DMS53 (cell line): Measurements from ENCODE around the gene BSND.

Experiments used
- DNase-seq: peaks from one replicate; lab custom pipeline; 2025; lab: John Stamatoyannopoulos, UW

Gene BSND

DNA sequence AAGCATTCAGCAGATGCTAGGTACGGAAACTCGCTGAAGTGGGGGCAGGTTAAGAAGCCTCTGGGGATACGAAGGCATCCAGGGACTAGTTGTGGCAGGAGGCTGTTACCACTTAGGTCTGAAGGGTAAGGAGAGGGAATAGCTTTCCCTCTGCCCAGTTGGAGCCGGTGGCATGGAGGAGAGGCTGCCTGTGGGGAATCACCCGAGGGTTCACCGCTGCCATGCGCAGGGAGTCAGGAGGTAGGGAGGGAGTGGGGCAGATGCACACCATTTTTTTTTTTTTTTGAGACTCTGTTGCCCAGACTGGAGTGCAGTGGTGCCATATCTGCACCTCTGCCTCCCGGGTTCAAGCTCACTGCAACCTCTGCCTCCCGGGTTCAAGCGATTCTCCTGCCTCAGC is 46.7 kb downstream of the BSND start:
- no peak for DNase-seq

DNA sequence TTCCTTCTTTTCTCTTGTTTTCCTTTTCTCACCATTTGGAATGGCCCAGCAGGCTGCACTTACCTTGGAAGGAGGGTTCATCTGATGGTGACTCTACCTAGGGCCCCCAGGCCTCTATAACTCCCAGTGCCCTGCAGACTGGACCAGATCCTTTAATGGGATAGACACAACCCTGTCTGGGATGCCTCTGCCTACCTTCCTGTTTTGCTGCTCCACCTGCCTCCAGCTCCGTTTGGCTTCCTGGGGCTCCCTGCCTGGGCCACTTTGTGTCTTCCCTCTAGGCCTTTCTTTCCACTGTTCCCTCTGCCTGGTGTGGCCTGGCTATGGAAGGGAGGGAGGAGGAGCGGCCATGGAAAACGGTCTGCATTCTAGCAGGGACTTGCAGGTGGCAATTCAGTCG is 48.1 kb downstream of the BSND start:
- no peak for DNase-seq

DNA sequence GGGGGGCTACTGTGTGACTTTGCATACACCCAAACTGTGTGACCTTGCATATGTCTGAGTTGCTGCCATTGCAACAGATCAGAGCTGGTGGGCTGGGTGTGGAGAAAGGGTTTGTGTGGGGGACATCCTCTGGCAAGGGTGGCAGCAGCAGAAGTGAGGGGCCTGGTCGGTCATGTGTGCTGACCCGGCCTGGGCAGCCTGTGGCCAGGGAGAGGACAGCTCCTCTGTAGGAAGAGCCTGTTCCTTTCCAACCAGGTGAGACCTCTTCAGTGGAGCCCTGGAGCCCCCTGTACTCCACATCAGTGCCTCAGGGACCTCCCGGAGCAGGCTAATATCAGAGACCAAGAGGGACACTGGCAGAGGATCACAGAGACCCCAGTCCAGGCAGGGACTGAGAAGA is 48.9 kb downstream of the BSND start:
- DNase-seq: no peak

DNA sequence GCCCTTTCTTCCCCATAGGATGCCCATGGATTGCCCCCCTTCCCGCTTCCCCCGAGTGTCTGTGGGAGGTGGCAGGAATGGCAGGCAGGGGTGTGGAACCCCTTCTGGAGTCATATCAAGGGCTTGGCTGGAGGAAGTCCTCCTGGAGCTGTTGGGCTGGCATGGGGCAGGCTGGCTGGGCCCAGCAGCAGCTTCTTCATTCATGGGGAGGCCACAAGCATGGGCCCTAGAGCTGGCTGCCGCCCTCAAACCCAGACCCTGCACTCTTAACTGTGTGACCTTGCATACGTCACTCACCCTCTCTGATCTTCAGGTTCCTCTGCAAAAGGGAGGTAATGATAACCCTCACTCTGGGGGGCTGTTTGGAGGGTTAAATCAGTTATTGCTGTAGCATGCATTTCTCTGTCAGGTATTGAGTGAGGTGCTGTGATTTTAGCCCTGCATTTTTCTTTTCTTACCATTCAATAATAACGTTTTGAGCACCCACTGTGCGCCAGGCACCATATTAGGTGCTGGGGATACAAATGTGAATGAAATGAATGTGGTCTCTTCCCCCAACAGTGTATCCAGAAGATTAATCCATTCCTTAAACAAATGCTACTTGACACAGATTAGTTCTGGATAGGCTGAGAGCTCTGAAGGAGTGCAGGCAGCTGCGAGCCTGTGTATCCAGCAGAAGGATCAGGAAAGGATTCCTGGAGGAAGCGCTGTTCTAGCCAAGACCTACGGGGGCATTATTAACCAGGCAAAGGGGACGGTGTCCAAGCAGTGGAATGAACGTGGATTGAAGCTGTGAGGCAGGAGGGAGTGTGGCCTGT is 49.9 kb downstream of the BSND start:
- peak; percentile 35 for DNase-seq

DNA sequence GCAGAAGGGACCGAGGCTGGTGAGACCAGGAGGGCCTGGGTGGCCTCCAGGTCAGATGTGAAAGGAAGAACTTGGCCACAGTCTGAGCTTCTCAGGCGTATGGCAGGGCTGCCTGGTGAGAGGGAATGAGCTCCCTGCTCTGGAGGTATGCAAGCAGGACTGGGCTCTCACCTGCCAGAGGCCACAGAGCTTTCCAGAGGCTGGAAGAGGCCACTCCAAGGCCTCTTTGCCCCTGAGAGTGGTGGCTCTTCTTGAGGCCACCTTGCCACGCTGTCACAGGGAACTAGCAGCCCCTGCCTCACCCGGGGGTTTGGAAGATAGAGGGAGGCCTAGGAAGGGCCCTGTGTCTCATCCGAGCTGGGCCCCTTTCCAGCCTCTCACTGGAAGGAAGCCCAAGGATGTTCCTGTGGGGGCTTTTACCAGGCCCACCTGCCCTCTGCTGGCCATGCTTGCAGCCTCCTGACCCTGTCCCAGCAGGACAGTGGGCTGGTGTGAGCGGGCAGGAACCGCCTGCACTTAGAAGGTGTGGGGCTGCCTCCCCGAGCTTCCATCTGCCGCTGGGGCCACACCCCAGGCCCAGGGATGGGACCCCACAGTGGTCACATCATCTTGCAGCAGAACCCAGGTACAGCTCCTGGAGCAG is 50.7 kb downstream of the BSND start:
- DNase-seq: no peak

DNA sequence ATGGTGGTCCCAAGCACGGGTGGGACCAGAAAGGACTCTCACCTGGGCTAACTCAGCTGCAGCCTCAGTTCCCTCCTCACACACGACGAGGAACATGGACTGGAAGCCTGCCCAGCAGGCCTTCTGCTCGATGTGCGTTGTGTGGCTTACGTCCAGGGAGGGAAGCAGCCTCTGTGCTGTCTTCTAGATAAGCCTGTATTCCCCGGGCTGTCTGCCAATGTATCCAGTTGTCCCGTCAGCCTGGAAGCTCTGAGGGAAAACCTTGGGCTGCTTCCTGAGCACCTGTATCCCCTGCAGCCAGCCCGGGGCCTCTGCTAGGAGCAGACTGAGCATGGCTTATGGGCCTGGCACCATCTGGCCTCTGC is 51.2 kb downstream of the BSND start:
- no peak for DNase-seq

DNA sequence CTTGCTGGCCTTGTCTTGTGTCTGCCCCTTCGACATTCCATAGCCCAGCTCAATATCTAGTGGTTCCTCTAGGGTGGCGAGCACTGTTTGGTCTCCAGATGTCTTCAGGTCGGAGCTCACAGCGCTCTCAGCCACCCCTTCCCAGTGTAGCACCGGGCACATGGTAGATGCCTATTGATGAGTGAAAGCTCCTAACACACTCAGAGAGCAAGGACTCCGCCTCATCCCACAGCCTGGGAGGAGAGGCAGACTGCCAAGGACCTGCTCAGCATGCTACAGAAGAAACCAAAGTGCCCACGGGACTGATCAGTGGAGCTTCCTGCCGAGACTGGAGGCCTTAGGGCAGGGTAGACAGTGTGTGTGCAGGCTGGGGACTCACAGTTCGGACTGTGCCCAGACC is 51.5 kb downstream of the BSND start:
- no peak for DNase-seq

DNA sequence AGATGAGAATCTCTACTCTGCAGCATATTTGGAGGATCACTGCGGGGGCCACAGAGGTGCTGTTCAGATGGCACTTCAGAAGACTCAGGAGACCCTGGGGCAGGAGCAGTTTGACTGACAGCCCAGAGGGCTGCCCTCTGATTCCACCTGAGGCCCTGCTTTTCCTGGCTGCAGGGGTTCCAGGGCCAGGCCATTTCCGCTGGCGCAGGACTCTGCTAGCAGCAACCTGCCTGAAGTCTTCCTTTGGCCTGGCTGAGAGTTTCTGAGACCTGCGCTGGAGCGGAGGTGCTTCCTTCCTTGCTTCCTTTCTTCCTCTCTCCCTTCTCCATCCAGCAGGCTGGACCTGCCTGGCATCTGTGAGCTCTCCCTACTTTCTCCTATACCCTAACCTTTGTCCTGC is 52.4 kb downstream of the BSND start:
- no peak for DNase-seq

DNA sequence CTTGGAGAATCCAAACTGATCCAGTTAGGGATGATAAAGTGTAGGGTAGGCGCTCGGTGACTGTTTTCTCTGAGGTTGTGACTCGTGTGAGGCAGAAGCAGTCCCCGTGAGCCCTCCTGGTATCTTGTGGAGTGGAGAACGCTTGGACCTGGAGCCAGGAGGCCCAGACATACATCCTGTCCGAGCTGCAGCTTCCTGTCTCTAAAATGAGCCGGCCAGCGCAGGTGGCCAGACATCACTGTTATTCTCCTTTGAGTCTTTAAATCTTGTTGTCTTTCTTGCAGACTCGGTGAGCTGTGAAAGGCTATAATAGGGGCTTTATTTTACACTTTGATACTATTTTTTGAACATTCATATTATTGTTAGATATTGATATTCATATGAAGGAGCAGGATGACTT is 52.9 kb downstream of the BSND start:
- DNase-seq: no peak

DNA sequence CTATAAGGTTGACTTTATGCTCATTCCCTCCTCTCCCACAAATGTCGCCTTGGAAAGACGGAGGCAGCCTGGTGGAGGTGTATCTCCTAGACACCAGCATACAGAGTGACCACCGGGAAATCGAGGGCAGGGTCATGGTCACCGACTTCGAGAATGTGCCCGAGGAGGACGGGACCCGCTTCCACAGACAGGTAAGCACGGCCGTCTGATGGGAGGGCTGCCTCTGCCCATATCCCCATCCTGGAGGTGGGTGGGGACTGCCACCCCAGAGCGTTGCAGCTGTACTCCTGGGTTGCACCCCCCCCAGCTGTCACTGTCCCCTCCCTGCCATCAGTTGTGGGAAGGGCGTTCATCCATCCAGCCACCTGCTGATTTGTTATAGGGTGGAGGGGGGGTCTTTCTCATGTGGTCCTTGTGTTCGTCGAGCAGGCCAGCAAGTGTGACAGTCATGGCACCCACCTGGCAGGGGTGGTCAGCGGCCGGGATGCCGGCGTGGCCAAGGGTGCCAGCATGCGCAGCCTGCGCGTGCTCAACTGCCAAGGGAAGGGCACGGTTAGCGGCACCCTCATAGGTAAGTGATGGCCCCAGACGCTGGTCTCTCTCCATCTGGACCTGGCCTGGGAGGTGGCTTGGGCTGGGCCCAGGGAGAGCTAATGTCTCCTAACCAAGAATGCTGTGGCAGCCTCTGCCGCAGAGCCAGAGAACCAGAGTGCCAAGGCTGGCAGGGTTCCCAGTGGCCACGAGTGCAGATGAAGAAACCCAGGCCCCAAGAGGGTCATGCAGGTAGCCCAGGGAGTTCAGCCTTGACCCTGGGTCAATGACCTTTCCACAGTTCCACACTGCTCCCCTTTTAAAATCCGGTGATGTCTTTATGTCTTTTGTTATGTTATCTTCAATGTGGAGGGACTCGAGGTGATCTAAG is 53.7 kb downstream of the BSND start:
- DNase-seq: no peak

DNA sequence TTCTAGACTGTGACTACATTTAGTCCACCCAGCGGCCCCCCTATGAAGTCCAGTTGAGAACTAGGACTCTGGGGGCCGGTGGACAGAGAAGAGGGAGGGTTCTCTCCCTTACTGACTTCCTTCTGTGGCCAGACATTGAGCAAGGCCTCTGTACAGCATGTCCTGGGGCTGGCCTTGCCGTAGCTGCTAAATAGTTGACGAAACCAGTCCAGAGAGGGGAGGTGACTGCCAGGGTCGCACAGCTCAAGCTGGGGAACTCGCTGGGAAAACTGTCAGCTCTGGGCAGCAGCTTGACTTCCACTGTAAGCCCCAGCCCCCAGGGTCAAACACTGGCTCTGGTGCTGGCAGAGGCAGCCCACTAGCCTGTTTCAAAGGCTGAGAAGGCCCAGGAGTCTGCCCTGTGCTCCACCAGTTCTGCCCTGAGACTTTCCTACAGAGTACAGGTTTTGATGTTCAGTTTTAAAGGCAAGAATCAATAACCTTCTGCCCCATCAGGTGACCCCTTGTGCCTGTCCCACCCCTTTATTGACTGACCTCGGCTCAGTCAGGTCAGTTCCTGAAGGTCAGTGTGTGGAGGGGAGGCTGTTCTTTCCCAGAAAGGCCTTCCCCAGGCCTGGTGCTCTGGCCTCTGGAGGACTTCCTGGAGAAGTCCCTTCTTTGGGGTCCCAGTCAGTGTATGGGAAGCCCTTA is 54.7 kb downstream of the BSND start:
- DNase-seq: no peak

DNA sequence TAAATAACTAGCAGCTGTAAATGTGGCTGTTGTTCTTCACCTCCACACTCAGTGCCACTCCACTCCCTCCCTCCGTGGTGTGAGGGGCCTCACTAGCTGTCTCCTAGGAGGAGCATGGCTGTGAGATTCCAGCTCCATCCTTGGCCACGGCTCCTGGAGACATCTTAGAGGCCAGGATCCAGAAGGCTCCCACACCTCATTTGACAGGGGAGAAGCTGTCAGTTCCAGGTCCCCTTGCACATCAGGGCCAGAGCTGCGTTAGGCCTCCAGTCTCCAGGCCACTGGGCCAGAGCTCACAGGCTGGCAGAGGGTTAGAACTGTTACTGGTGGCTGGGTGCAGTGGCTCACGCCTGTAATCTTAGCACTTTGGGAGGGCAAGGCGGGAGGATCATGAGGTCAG is 55.7 kb downstream of the BSND start:
- DNase-seq: no peak

DNA sequence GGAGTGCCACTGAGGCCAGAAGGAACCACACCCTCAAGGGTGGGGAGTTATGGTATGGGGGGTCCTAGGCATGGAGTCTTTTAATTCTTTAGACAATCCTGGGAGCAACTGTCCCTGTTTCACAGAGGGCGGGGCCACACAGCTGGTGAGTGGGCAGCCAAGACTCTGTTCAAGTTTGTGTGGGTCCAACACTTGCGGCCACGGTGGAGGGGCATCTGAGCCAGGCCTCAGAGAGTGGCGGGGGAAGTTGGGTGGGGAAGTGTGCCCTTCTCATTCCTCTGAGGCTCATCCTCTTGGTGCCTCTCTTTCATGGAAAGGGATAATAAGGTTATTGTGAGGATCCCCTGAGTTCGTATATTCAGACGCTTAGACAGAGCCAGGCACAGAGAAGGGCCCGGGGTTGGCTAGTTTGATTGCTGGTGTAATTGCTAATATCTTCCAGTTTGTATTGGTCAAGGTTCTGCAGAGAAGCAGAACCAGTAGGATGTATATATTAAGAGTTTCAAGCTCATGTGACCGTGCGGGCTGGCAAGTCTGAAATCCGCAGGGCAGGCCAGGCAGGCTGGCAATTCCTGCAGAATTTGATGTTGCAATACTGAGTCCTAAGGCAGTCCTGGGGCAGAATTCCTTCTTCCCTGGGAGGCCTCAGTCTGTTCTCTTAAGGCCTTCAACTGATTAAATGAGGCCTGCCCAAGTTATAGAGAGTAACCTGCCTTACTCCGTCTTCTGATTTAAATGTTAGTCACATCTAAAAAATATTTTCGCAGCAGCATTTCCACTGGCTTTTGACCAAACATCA is 56.5 kb downstream of the BSND start:
- DNase-seq: no peak

DNA sequence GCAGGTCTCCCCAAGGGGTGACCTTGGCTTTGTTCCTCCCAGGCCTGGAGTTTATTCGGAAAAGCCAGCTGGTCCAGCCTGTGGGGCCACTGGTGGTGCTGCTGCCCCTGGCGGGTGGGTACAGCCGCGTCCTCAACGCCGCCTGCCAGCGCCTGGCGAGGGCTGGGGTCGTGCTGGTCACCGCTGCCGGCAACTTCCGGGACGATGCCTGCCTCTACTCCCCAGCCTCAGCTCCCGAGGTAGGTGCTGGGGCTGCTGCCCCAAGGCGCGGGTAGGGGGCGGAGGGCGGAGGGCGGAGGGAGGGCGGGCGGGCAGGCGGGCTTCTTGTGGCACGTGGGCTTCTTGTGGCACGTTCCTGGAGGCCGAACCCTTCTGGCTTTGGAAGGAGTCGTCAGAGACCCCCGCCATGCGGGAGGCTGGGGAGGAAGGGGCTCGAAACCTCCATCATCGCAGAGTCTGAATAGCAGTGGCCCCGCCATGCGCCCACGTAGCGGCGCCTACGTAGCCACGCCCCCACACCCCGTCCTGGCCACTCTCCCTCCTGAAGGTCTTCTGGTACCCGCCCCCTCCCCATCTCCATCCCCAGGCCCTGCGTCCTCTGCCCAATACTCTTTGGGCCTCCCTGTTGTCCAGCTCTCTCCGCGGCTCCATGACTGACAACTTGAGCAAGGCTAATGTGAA is 57.4 kb downstream of the BSND start:
- DNase-seq: no peak

DNA sequence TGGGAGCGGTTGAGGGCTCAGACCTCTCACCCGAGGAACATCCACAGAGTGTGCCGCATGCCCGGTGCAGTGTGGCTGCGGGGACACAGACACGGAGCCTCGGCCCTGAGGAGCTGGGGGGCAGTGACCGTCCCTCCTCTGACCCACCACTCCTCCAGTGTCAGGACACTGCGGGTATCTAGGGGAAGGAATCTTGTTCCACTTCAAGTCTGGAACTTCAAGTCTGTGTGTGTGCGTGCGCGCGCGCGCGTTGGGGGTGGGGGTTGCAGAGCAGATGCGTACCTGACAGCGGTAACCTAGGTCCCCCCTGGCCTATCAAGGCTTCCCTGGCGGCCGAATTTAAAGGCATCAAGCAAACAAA is 57.9 kb downstream of the BSND start:
- no peak for DNase-seq

DNA sequence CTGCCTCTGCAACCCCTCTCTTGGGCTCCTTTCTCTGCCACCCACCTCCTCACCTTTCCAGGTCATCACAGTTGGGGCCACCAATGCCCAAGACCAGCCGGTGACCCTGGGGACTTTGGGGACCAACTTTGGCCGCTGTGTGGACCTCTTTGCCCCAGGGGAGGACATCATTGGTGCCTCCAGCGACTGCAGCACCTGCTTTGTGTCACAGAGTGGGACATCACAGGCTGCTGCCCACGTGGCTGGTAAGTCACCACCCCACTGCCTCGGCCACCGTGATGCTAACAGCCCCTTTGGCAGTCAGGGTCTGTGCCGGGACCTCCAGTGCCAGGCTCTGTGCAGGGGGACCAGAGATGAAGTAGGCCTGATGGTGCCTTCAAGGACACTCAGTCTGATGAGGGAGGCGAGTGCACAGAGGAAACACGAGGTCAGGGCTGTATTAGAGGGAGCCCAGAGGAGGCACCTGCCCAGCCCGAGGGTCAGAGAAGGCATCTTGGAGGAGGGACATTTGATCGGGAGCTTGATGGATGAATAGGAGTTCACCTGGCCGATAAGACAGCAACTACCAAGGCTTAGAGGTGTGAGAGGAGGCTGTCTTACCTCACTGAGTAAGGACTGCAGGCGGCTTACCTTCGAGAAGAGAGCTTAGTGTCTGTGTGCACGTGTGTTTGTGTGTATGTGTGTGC is 58.7 kb downstream of the BSND start:
- no peak for DNase-seq

DNA sequence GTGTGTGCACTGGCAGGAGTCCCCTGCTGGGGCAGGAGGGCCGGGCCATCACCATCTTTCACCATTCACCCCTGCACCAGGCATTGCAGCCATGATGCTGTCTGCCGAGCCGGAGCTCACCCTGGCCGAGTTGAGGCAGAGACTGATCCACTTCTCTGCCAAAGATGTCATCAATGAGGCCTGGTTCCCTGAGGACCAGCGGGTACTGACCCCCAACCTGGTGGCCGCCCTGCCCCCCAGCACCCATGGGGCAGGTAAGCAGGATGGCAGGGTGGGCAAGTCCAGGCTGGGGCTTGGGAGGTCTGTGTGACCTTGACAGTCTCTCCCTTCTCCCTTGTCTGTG is 59.2 kb downstream of the BSND start:
- DNase-seq: no peak

DNA sequence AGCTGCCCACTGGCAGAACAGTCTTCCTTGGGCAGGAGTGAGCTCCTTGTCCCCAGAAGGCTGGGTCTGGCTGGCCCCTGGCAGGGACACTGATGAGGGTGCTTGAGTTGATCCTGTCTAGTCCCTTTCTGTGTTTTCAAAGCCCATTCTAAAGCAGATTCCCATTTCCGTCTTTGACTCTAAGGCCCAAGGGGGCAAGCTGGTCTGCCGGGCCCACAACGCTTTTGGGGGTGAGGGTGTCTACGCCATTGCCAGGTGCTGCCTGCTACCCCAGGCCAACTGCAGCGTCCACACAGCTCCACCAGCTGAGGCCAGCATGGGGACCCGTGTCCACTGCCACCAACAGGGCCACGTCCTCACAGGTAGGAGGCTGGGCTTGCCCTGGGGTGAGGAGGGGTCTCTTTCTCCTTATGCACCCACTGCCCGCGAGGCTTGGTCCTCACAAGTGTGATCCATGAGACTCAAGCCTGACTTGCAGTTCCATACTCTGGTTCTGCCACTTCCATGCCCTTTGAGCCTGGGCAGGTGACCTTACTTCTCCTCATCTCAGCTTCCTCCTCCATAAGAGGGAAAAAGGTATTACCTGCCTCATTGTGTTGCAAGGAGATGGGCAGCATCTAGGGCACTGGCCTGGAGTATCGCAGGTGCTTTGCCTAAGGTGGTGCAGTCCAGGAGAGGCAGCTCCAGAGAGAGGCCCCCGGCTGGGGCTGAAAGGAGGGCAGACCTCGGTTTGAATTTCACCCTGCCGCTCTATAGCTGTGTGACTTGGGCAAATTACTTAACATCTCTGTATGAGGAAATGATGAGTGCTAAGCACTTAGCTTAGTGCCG is 60.8 kb downstream of the BSND start:
- DNase-seq: no peak
